Aorta (tissue), 5 donors: ENCODE data around the gene ESR1. TPM values are rescaled to one million over a fixed set of nuclear protein-coding genes. Genes with fewer than 3 reads are reported as not detected.

Source experiments
- ATAC-seq: fragments of 200-7000 bp; cut with Tn5 transposase; one replicate; pipeline ENCODE4 v1.9.1; 2022; ENCODE audit warnings: moderate library complexity; ENCODE audit not compliant: low FRiP score
- DNase-seq, 2 donors: peaks; one replicate each; pipeline ENCODE4 v3.0.0-alpha.2; 2020
- H3K27ac ChIP-seq, 2 donors: one replicate each; pipeline ENCODE4 v1.5.1; 2013; ENCODE audit warnings: low read length in 2 of 2, mild to moderate bottlenecking in 2 of 2, moderate library complexity in 2 of 2, control low read depth in 1 of 2, inconsistent platforms in 1 of 2, low read depth in 1 of 2
- H3K27me3 ChIP-seq, 2 donors: one replicate each; pipeline ENCODE4 v1.6.1; 2013; ENCODE audit warnings: control low read depth in 1 of 2, low read length in 1 of 2, mild to moderate bottlenecking in 1 of 2, moderate library complexity in 1 of 2; ENCODE audit not compliant: insufficient read depth in 2 of 2, control insufficient read depth in 1 of 2
- H3K36me3 ChIP-seq, 2 donors: one replicate each; pipeline ENCODE4 v1.6.1; 2013; ENCODE audit warnings: control low read depth in 1 of 2, low read length in 1 of 2, mild to moderate bottlenecking in 1 of 2; ENCODE audit not compliant: insufficient read depth in 2 of 2, control insufficient read depth in 1 of 2
- H3K4me1 ChIP-seq, 2 donors: one replicate each; pipeline ENCODE4 v1.6.1; 2013; ENCODE audit warnings: low read length in 2 of 2, control low read depth in 1 of 2, mild to moderate bottlenecking in 1 of 2, moderate library complexity in 1 of 2; ENCODE audit not compliant: insufficient read depth in 2 of 2, control insufficient read depth in 1 of 2
- H3K4me3 ChIP-seq, 2 donors: one replicate each; pipeline ENCODE4 v1.5.1; 2013; ENCODE audit warnings: low read length in 2 of 2, control low read depth in 1 of 2, mild to moderate bottlenecking in 1 of 2
- H3K9me3 ChIP-seq: one replicate; pipeline ENCODE4 v1.6.1; 2013; ENCODE audit warnings: mild to moderate bottlenecking, low read length; ENCODE audit not compliant: control insufficient read depth
- WGBS, 2 donors: extraction: QIAGEN DNeasy Blood & Tissue Kit; methylation state at CpG; one replicate each; pipeline ENCODE4 v1.1.7; 2013; 5-methylcytosine and 5-hydroxymethylcytosine counted together
- intact Hi-C, 2 donors: fragments of 100-400 bp; cut with DNase I; formaldehyde crosslinking; loops; one replicate each; pipeline versions ENCODE4 v1.14.2 to v1.15.0; 2022
- polyA plus RNA-seq, 2 donors: library from polyadenylated mRNA; stranded (reverse); fragments of 200-250 nt; gene quantifications; one replicate each; pipeline ENCODE4 v1.2.3, GENCODE V29; 2013
- total RNA-seq, 2 donors: library from RNA; stranded (reverse); fragmentation: NEBNext Ultra II Directional; extraction: Animal tissue kit (Norgen Biotek cat#: 25700); gene quantifications; one replicate each; pipeline ENCODE4 v1.2.1, GENCODE V29; 2021
- donor health status: healthy with polysubstance abuse.
- donor health status: Bipolar disorder and iron deficiency.
- donor health status: DM: no; HTN: no; CAD: no.
- donor health status: DM: no; HTN: no; CAD: no.
- donor health status: DM: yes; HTN: yes; CAD: no.

The ESR1 gene
- total and polyA plus RNA-seq, 4 donors, result 0.13 to 12.3 (median 2.8) TPM

DNA sequence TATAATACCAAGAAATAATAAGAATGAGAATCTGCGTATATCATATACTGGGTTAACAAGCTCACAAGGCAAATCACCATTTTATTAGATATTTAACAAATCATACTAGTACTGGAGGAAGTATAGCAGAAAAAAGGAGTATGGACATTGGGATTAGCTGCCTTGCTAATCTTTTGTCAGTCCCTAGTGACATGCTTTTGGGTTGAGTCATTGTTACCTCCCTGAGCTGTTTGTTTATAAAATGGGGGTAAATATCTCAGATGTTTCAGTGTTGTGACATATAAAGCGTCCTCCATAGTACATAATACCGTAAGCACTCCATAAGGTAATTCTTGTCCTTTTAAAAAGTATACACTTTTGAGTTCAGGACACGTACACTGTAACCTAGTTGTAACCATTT lies 107.0 kb downstream of the ESR1 start:
- 85% methylated on average over 4 of the region's 4 CpGs for WGBS, 2 donors
- no peak for DNase-seq
- Histone ChIP-seq H3K4me3 (no peak overlapping the region), H3K27ac (no peak overlapping the region), H3K4me1 (no peaks in the 10 kb centered on the region), H3K9me3 (no peaks in the 10 kb centered on the region), H3K36me3 (no peaks in the 10 kb centered on the region), H3K27me3 (no peaks in the 10 kb centered on the region)
- no peak for ATAC-seq
- intact Hi-C loops, result no loop called here

DNA sequence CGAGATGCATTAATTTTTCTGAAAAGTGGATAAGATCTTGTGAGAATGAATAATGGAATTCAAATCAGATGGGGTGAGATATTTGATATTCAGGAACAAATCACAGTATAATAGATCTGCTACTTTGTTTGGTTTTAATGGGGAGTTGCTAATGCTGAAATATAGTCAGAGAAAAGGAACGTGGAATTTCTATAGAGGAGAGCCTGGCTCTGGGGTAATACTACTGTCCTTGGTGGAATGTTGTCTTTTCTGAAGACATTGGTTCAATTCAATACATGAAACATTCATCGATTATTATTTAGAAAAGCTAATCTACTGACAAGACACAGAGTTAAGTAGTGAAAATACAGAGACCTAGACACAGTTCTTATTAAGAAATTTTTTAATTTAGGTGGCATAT lies 108.6 kb downstream of the ESR1 start:
- H3K36me3 ChIP-seq, result no peaks in the 10 kb centered on the region
- WGBS, 2 donors, result 87 to 90% methylated on average over 3 of the region's 3 CpGs
- DNase-seq (no peak), ATAC-seq (no peak)
- intact Hi-C loops, result no loop called here
- H3K27me3 ChIP-seq, result no peaks in the 10 kb centered on the region
- H3K4me1 ChIP-seq, result no peaks in the 10 kb centered on the region
- H3K27ac ChIP-seq, result no peak overlapping the region
- H3K4me3 ChIP-seq, result no peak overlapping the region
- no peaks in the 10 kb centered on the region for H3K9me3 ChIP-seq

DNA sequence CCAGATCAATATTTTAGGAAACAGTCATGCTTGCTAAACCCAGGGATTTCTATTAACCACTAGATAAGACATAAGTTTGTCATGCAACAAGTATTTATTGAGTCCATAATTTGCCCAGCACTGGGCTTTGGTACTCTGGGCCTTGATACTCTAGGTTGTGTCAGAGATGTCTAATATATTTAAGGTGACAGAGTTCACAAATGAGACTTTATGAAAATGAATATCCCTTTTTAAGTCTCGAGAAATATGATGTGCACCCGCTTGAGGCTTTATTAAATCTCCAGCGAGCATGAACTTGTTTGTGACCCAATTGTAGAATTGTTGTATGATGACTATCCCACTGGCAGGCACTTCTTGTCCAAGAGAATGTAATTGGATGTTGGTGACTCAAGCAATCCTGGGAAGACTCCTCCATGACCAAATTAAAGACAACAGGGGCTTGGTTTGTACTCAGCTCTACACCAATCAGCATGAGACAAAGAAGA lies 109.2 kb downstream of the ESR1 start:
- WGBS, 2 donors, result 69 to 75% methylated on average over 3 of the region's 3 CpGs

DNA sequence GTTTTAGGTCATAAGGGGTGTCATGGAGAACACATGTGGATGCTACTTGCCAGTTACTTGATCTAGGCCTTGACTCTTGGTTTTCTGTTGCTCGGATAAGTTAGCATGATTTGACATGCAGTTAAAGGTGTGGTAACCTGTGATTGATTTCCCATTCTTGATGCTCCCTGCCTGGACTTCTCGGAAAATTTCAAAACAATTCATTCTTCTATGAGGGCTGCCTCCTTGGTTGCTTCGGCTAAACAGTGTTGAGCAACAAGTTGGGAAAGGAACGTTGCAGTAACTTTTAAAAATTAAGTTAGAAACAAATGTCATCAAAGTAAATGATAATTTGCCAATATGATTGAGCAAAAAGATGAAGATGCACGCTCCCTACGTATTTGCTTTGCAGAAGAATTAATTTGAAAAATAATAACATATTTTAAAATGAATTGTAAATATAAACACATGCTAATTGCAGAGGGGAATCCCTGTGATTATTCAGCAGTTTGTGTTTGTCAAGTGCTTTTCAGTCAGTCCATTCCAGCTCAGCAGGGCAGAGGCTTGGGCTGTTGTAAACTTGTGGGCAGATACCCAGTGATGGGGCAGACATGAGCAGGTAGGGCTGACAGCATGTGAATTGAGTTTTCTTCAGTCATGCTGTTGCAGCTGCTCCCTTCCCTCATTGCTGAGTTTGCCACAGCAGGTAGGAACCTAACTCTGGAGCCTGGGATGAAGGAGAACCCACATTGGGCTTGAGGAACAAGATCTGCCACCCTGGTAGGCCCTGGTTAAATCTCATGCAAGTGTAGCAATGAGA lies 110.2 kb downstream of the ESR1 start:
- no peaks in the 10 kb centered on the region for H3K36me3 ChIP-seq
- DNase-seq, result no peak
- no peaks in the 10 kb centered on the region for H3K27me3 ChIP-seq
- H3K4me1 ChIP-seq, result no peaks in the 10 kb centered on the region
- H3K4me3 ChIP-seq, result no peak overlapping the region
- 77 to 80% methylated on average over 6 of the region's 6 CpGs for WGBS, 2 donors
- H3K27ac ChIP-seq, result no peak overlapping the region
- peak; percentile 72 for ATAC-seq
- H3K9me3 ChIP-seq, result no peaks in the 10 kb centered on the region
- intact Hi-C loops, result no loop called here

More for the DNA sequence above, 109.2 kb downstream of the ESR1 start:
- no peaks in the 10 kb centered on the region for H3K27me3 ChIP-seq
- H3K27ac ChIP-seq, result no peak overlapping the region
- no peaks in the 10 kb centered on the region for H3K4me1 ChIP-seq
- H3K4me3 ChIP-seq, result no peak overlapping the region
- DNase-seq (no peak), ATAC-seq (peak; percentile 86)
- no peaks in the 10 kb centered on the region for H3K9me3 ChIP-seq
- intact Hi-C loops, result no loop called here
- H3K36me3 ChIP-seq, result no peaks in the 10 kb centered on the region

DNA sequence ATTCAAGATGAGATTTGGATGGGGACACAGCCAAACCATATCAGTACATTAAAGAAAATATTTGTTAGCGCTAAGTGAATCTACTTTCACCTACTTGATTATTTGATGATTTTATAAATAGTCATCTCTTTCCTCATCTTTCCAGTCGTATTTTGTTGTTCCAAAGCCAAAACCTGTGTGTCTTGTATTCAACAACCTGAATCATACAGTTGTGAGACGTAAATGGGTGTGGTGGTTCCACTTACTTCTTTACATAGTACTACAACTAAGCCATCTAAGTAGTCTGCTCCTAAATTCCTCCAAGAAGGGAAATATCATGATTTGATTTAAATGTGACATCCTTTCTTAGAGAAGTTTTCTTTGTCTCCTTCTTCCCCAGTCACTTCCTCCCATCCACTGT lies 132.8 kb downstream of the ESR1 start:
- no peaks in the 10 kb centered on the region for H3K4me1 ChIP-seq
- H3K4me3 ChIP-seq, result no peak overlapping the region
- H3K9me3 ChIP-seq, result peaks cover under 1% of the 10 kb centered on the region
- DNase-seq, result no peak
- H3K36me3 ChIP-seq, result no peaks in the 10 kb centered on the region
- WGBS, 2 donors, result 76 to 78% methylated on average over 3 of the region's 3 CpGs
- intact Hi-C loops, result no loop called here
- no peaks in the 10 kb centered on the region for H3K27me3 ChIP-seq
- ATAC-seq, result no peak
- H3K27ac ChIP-seq, result no peak overlapping the region

DNA sequence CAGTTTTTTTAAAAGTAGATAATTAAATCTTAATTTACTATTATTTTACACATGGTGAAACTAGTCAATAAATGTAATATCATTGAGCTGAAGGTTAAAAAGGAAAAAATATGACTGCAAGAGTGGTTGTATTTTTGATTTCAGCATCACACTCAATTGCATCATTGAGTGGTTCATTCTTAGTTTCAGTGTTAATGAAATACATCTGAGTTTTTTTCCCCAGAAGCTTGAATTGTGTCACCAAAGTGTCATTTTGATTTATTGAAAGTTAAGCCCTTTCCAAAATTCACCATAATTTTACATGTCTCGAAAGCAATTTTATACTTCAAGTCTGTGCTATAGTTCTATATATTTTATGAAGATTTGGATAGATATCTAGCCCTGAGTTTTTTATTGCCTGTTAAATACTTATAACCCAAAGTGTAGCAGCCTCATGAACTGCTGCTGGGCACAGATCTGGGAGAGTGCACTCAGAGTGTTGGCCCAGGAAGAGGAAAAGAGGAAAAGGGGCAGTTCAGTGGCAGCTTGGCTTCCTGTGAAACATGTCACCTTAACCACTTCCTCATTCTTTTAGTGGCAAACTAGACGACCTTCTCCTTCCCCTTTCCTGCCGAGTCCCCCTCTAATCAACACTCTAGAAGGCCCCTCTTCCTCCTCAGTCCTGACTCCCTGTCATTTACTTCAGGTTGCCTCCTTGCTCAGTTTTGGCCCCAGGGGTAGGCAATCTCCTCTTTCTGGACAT lies 140.7 kb downstream of the ESR1 start:
- no peaks in the 10 kb centered on the region for H3K4me1 ChIP-seq
- H3K36me3 ChIP-seq, result no peaks in the 10 kb centered on the region
- no peak overlapping the region for H3K4me3 ChIP-seq
- intact Hi-C loops, result no loop called here
- 36 to 41% methylated on average over 3 of the region's 3 CpGs for WGBS, 2 donors
- DNase-seq, result no peak
- H3K27me3 ChIP-seq, result no peaks in the 10 kb centered on the region
- no peak overlapping the region for H3K27ac ChIP-seq
- H3K9me3 ChIP-seq, result no peaks in the 10 kb centered on the region
- no peak for ATAC-seq

DNA sequence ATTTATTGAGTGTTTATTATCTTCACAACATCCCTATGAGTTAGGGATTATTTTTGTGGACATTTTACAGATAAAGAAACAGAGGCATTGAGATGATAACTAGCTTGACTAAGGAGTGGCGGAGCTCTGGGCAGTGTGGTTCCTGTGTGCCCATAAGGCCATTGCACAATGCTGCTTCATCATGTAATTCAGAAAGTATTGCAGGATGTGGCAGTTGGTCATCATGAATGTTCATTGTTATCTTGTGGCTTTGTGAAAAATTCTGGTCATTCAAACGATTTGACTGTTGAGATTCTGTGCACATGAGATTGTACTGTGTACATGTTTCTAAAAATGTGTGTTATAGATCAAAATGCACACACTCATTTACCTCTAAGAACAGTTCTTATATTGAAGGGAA lies 150.8 kb downstream of the ESR1 start:
- Histone ChIP-seq H3K4me3 (no peak overlapping the region), H3K36me3 (no peaks in the 10 kb centered on the region), H3K9me3 (peaks cover 1% of the 10 kb centered on the region), H3K27ac (no peak overlapping the region), H3K4me1 (no peaks in the 10 kb centered on the region), H3K27me3 (no peaks in the 10 kb centered on the region)
- WGBS, 2 donors, result 64 to 69% methylated on average over 2 of the region's 2 CpGs
- intact Hi-C loops, result no loop called here
- ATAC-seq (no peak), DNase-seq (no peak)

DNA sequence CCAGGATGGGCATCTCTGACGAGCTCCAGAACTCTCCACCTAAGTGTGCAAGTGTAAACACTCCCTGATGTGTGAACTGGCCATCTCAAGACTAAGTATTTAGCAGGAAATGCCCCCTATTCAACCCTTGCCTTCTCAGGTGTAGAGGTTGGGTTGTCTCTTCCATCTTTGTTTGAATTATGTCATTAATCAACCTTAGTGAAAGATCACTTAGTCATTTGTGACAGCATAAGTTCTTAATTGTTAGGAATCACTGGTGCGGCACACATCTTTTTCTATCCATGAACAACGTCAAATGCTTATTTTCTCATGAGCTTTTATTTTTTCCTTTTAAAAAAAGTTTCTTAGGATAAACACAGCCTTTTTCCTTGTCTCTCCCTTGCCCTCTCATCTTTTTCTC lies 151.6 kb downstream of the ESR1 start:
- no peaks in the 10 kb centered on the region for H3K36me3 ChIP-seq
- intact Hi-C loops, result no loop called here
- no peak overlapping the region for H3K4me3 ChIP-seq
- peaks cover 1% of the 10 kb centered on the region for H3K9me3 ChIP-seq
- H3K27ac ChIP-seq, result no peak overlapping the region
- H3K4me1 ChIP-seq, result no peaks in the 10 kb centered on the region
- no peak for ATAC-seq
- no peaks in the 10 kb centered on the region for H3K27me3 ChIP-seq
- 68% methylated on average over 3 of the region's 3 CpGs for WGBS, 2 donors
- no peak for DNase-seq

DNA sequence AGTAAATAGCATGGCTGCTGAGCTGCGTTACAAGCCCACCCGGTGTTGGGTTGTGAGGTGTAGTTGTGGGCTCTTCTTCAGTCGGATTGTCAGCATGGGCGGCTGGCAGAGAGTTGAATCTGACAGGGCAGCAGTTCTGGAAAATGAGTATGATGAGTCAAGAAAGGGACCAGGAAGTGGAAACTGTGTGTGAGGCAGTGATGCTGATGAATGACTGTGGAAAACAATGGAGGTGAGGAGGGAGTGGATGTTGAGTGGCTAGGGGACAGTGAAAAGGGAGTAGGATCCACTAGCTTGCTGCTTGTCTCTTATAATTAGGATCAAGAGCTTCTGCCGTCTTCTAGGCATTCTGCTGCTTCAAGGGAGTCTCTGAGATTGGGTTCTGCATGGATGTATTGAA lies 154.3 kb downstream of the ESR1 start:
- 51 to 85% methylated on average over 5 of the region's 5 CpGs for WGBS, 2 donors
- intact Hi-C loops, result no loop called here
- ATAC-seq, result no peak

More for the DNA sequence above, 154.3 kb downstream of the ESR1 start:
- Histone ChIP-seq H3K27me3 (no peaks in the 10 kb centered on the region), H3K4me3 (no peak overlapping the region), H3K36me3 (no peaks in the 10 kb centered on the region), H3K9me3 (peaks cover 1% of the 10 kb centered on the region), H3K4me1 (no peaks in the 10 kb centered on the region), H3K27ac (no peak overlapping the region)
- no peak for DNase-seq
